Mesodermal cell (in vitro differentiated cells): Measurements from ENCODE around the gene INCA1.

ENCODE experiments used
- H3K27ac ChIP-seq: 2 replicates; pipeline ENCODE4 v1.7.0; 2013; ENCODE audit warnings: mild to moderate bottlenecking, low read depth, low read length, moderate library complexity; ENCODE audit not compliant: severe bottlenecking
- H3K36me3 ChIP-seq: 2 replicates; pipeline ENCODE4 v1.7.1; 2013; ENCODE audit warnings: mild to moderate bottlenecking, low read length, moderate library complexity; ENCODE audit not compliant: control insufficient read depth, insufficient read depth
- H3K4me1 ChIP-seq: one replicate; pipeline ENCODE4 v1.7.1; 2013; ENCODE audit warnings: mild to moderate bottlenecking, low read length; ENCODE audit not compliant: insufficient read depth, control insufficient read depth, poor library complexity, severe bottlenecking
- H3K4me3 ChIP-seq: 2 replicates; pipeline ENCODE4 v1.7.0; 2013; ENCODE audit warnings: low read length, control low read depth, mild to moderate bottlenecking; ENCODE audit not compliant: insufficient read depth, poor library complexity, severe bottlenecking; ENCODE audit errors: extremely low read depth
- H3K9me3 ChIP-seq: 2 replicates; pipeline ENCODE4 v1.7.1; 2013; ENCODE audit warnings: mild to moderate bottlenecking, low read length, moderate library complexity; ENCODE audit not compliant: control insufficient read depth
- WGBS, 2 experiments: methylation state at CpG; one replicate each; pipeline ENCODE4 v1.1.5; 2013; ENCODE audit warnings: missing lambda C conversion rate in 2 of 2; ENCODE audit not compliant: insufficient coverage in 2 of 2; 5-methylcytosine and 5-hydroxymethylcytosine counted together

The INCA1 gene

GRCh38 chr17:4940555-4941318 lies 56.6 kb downstream of the INCA1 start:
- WGBS, 2 experiments: 0 to 1% methylated on average over 12 to 13 of the region's 29 CpGs
- H3K4me1 ChIP-seq: peaks cover 48% of the 10 kb centered on the region
- H3K36me3 ChIP-seq: peaks cover 67% of the 10 kb centered on the region
- peak overlapping the region; percentile 93 for H3K27ac ChIP-seq
- peak overlapping the region; percentile 81 for H3K4me3 ChIP-seq
- H3K9me3 ChIP-seq: no peaks in the 10 kb centered on the region

- Histone ChIP-seq H3K4me1 (peaks cover 40% of the 10 kb centered on the region), H3K4me3 (peak within 1 kb of the TSS; percentile 81), H3K36me3 (peaks cover 67% of the 10 kb centered on the region), H3K9me3 (no peaks in the 10 kb centered on the region), H3K27ac (peak within 1 kb of the TSS; percentile 93)
- 0 to 1% methylated on average over 58 to 64 of the region's 72 CpGs for WGBS, 2 experiments
Observed at GRCh38 chr17:4939796-4940554, 57.3 kb downstream of the INCA1 start, which contains the start of the genes RNF167 and SLC25A11. Gene RNF167 (plus strand): TSS chr17:4940268. CDS start chr17:4940910, 642 bp downstream. Gene SLC25A11 (minus strand): TSS chr17:4940046. CDS start chr17:4939910, 136 bp downstream.

GRCh38 chr17:4939546-4939795 lies 57.9 kb downstream of the INCA1 start:
- H3K36me3 ChIP-seq: peaks cover 62% of the 10 kb centered on the region
- peak overlapping the region; percentile 81 for H3K4me3 ChIP-seq
- H3K4me1 ChIP-seq: peaks cover 35% of the 10 kb centered on the region
- peak overlapping the region; percentile 93 for H3K27ac ChIP-seq
- WGBS, 2 experiments: 0 to 1% methylated on average over 16 of the region's 16 CpGs
- H3K9me3 ChIP-seq: no peaks in the 10 kb centered on the region

GRCh38 chr17:4938688-4939545 lies 58.4 kb downstream of the INCA1 start:
- peak overlapping the region; percentile 81 for H3K4me3 ChIP-seq
- peaks cover 57% of the 10 kb centered on the region for H3K36me3 ChIP-seq
- WGBS, 2 experiments: 67 to 76% methylated on average over 19 of the region's 19 CpGs

More at GRCh38 chr17:4938688-4939545, 58.4 kb downstream of the INCA1 start:
- H3K27ac ChIP-seq: peak overlapping the region; percentile 93
- H3K4me1 ChIP-seq: peaks cover 29% of the 10 kb centered on the region
- no peaks in the 10 kb centered on the region for H3K9me3 ChIP-seq
